Activated gamma-delta T cell treated with Interleukin-2 at 50 U/mL for 16 hours (primary cell): ENCODE results near the gene NTF3.

Source experiments
- DNase-seq: peaks from one replicate; pipeline ENCODE4 v3.0.0-alpha.2; 2020

The NTF3 gene

GRCh38 chr12:5489760-5490406 lies 58.0 kb downstream of the NTF3 start:
- no peak for DNase-seq

- DNase-seq = no peak
Observed at GRCh38 chr12:5492562-5492961, 60.7 kb downstream of the NTF3 start.

- DNase-seq = no peak
Observed at GRCh38 chr12:5493018-5493417, 61.1 kb downstream of the NTF3 start.

GRCh38 chr12:5494343-5494742 lies 62.4 kb downstream of the NTF3 start:
- no peak for DNase-seq

- no peak for DNase-seq
Observed at GRCh38 chr12:5497329-5498053, 65.6 kb downstream of the NTF3 start.

- no peak for DNase-seq
Observed at GRCh38 chr12:5498076-5498475, 66.2 kb downstream of the NTF3 start.

GRCh38 chr12:5498806-5499205 lies 66.9 kb downstream of the NTF3 start:
- DNase-seq = no peak

GRCh38 chr12:5499566-5500330 lies 67.8 kb downstream of the NTF3 start:
- no peak for DNase-seq

GRCh38 chr12:5500331-5500659 lies 68.4 kb downstream of the NTF3 start:
- no peak for DNase-seq

- no peak for DNase-seq
Observed at GRCh38 chr12:5503774-5504173, 71.9 kb downstream of the NTF3 start.

- no peak for DNase-seq
Observed at GRCh38 chr12:5505116-5505515, 73.2 kb downstream of the NTF3 start.

- no peak for DNase-seq
Observed at GRCh38 chr12:5505751-5506150, 73.8 kb downstream of the NTF3 start.

GRCh38 chr12:5506295-5506694 lies 74.4 kb downstream of the NTF3 start:
- no peak for DNase-seq

GRCh38 chr12:5506821-5507231 lies 74.9 kb downstream of the NTF3 start:
- DNase-seq = no peak

- DNase-seq = no peak
Observed at GRCh38 chr12:5507401-5507935, 75.6 kb downstream of the NTF3 start.

GRCh38 chr12:5507944-5508343 lies 76.0 kb downstream of the NTF3 start:
- DNase-seq = no peak

- no peak for DNase-seq
Observed at GRCh38 chr12:5509102-5509501, 77.2 kb downstream of the NTF3 start.

- DNase-seq = no peak
Observed at GRCh38 chr12:5509557-5509956, 77.6 kb downstream of the NTF3 start.

GRCh38 chr12:5510251-5510805 lies 78.4 kb downstream of the NTF3 start:
- no peak for DNase-seq

- DNase-seq = no peak
Observed at GRCh38 chr12:5511256-5511643, 79.3 kb downstream of the NTF3 start.

- no peak for DNase-seq
Observed at GRCh38 chr12:5511644-5512600, 80.0 kb downstream of the NTF3 start.

GRCh38 chr12:5512601-5512970 lies 80.7 kb downstream of the NTF3 start:
- no peak for DNase-seq
